Fibroblast of skin of right quadriceps (primary cell): ENCODE data around the gene GNB1L.
"Not testable (repeated sequence)": the region's sequence is repeated elsewhere in the genome, so short reads cannot be mapped to it uniquely, and the experiment has no call there.

Experiments used
- DNase-seq: peaks from one replicate; pipeline ENCODE4 v3.0.0-alpha.2; 2013

The GNB1L gene

DNA sequence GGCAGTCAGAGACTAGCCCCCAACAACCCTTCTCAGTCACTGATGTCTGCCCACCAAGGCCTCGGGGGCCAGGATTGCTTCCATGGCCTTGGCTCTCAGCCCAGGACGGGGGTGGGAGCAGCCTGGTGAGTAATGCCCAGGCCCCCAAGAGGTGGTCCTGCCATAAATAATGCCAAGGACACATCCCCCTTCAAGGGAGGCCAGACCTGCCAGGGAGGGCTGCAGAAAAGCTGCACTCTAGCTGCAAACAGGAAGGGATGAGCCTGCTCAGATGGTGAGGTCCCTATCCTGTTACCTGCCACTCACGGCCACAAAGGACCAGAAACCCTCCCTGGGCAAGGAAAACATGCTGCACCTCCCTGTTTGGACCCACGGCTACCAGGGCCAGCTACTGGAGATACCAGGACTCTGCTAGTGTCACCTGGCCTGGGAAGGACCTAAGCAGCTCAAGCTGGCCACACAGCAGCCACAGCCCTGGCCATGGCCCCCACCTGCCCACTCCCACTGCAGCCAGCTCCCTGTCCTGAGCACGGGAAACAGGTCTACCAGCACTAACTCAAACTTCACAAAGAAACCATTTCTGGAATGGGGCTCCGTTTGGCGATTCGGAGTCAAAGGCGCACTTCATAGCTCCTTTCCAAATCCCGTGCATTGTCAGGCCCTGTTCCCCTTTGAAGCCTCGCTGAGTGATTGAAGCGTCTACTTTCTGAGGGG lies 12.1 kb downstream of the GNB1L start:
- no peak for DNase-seq

DNA sequence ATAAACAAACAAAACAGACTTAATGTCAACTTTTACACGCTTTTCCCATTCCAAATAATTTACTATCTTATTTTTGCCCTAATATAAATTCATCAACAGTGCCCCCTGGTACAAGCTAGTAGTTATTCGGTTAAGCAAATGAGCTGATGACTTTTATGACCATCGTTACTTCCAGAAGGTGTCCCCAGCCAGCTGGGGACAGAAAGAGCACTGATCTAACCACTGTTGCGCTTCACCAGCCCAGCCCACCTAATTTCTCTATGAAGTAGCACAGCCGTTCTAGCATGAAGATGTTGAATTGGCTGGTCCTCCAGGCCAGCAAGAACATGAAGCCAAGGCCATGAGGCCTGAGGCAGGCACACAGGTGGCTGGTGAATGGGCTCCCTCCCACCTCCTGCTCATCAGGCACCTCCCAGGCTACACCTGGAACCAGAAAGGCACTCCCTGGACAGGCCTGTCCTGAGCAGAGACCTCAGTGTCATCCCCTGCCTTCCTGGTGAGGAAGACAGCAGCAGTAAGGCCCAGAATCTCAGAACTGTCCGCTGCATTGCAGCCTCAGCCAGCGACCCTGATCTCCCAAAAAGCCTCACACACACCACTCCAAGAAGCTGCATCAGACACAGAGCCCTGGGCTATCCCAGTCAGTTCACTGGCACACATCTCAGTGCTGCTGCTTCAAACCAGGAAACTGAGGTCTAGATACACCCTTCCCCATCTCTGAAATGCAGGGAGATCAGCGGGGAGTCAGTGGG lies 12.9 kb downstream of the GNB1L start:
- no peak for DNase-seq

DNA sequence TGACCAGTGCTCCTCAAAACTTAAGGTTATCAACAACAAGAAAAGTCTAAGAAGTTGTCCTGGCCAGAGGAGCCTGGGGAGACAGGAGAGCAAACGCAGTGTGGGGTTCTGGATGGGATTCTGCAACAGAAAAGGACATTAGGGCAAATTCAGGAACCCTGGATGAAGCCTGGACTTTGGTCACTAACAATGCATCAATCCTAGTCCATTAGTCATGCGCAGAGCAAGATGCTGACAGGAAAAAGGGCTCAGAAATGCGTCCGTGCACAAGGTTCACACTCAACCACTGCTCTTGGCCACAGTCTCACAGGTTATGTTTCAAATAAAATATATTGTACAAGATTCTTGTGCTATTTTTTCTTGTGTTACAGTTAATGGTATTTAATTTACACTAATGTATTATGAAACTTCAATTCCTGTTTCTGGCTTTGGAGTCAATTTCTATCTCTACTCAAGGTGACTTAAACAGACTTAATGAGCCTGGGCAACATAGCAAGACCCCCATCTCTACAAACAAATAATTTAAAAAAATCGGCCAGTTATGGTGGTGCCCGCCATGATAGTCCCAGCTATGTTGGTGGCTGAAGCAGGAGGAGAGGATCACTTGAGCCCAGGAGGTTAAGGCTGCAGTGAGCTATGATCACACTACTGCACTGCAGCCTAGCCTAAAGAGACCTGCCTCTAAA lies 13.6 kb downstream of the GNB1L start:
- no peak for DNase-seq

DNA sequence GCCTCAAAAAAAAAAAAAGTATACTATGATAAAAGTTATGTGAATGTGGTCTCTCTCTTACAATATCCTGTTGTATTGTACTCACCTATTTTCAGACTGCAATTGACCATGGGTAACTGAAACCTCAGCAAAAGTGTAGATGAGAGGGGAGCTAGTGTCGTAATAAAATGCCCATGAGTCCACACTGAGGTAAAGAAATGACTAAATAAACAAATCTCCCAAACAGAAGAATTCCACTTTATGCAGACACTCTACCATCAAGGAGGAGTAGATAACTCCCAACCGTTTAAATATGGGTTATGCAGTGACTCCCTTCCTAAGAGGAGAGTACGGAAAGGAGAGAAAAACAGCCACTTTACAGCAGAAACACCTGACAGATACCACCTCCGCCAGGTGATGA lies 14.6 kb downstream of the GNB1L start:
- no peak for DNase-seq

DNA sequence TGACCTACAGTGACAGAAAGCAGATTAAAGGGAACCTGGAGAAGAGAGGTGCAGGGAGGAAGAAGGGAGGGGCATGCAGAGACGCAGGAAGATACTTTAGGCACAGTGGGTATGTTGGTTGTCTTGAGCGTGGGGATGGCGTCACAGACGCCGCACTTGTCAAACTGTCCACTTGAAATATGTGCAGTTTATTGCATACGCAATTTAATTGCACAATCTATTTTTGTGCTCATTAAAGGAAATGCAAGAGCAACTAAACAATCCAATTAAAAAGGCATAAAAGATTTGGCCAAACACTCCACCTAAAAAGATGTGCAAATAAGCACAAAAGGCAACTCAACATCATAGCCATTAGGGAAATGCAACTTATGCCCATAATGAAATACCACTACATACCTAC lies 16.8 kb downstream of the GNB1L start:
- DNase-seq = no peak

DNA sequence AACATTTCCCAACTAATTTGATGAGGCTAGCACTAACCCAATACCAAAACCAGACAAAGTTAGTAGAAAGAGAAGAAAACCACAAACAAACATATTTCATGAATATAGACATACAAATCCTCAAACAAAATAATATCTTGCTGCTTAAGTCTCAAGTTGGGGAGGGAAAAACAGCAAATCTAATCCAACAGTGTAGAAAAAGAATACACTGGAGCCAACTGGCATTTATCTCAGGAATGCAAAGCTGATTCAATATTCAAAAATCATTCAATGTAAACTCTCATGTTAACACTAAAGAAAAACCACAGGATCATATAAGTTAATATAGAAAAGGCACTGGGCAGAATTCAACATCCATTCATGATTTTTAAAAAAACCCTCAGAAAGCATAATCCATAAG lies 18.2 kb downstream of the GNB1L start:
- no peak for DNase-seq

DNA sequence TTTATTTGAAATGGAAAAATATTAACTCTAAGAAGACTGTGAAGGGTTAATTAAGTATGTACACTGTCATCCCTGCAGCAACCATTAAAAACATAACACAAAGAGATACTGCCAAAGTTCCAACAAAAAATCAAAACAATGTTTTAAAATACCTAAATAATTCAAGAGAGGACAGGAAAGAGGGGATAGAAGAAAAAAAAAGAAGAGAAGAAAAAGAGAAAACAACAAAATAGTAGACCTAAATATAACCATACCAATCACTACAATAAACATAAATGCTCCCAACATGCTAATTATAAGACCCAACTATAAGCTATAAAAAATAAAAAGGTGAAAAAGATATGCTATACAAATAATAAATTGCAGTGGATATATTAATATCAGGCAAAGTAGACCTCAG lies 20.1 kb downstream of the GNB1L start:
- DNase-seq = no peak

DNA sequence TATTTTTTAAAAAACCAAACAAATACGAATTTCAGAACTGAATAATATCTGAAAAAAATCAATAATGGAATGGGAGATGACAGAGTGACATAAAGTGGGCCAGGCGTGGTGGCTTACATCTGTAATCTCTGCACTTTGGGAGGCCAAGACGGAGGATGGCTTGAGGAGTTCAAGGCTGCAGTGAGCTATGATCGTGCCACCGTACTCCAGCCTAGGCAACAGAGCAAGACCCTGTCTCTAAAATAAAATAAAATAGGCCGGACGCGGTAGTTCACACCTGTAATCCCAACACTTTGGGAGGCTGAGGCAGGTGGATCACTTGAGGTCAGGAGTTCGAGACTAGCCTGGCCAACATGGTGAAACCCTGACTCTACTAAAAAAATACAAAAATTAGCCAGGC lies 21.3 kb downstream of the GNB1L start:
- DNase-seq = not testable (repeated sequence)

DNA sequence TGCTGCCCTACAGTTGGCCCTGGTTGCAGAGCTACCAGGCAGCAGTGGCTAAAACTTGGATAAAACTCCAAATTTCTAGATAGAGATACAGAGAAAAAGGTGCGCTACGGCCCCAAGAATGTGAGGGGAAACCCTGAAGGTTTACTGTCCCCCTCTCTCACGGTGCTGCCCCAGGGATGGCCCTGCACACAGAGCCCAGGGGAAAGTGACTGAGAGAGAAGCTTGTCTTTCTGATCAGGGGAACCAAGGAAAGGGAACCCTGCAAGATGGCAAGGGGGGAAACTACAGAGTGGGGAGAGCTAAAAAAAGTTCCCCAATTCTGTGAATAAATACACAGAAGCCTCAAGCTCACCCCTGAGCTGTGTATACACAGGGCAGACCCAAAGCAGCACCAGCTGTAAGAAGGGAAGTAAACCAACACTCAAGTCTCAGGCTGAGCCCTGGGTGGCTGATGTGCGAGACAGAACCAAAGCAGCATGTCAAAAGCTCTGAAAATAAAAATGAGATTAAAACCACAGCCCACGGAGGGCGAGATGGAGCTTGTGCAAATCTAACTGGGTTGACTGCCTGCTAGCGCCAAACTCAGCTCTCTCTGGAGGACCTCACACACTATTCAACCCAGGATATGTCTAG lies 22.1 kb downstream of the GNB1L start:
- no peak for DNase-seq

DNA sequence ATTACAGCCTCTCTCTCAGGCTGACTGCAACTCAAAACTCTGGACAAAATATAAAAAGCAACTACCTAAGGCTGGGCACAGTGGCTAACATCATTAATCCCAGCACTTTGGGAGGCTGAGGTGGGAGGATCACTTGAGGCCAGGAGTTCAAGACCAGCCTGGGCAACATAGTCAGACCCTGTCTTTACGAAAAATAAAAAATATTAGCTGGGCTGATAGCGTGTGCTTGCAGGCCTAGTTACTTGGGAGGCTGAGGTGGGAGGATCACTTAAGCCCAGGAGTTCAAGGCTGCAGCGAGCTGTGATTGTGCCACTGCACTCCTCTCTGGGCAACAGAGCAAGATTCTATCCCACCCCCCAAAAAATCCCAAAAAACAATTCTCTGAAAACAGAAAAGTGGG lies 22.7 kb downstream of the GNB1L start:
- not testable (repeated sequence) for DNase-seq

DNA sequence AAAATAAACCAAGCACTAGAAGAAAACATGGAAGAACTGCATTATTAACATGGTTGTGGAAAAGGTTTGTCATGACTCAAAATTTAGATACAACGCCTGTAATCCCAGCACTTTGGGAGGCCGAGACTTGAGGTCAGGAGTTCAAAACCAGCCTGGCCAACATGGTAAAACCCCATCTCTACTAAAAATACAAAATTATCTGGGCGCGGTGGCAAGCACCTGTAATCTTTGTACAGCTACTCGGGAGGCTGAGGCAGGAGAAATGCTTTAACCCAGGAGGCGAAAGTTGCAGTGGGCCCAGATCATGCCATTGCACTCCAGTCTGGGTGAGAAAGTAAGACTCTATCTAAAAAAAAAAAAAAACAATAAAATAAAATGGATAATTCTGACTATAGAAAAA lies 23.7 kb downstream of the GNB1L start:
- no peak for DNase-seq

DNA sequence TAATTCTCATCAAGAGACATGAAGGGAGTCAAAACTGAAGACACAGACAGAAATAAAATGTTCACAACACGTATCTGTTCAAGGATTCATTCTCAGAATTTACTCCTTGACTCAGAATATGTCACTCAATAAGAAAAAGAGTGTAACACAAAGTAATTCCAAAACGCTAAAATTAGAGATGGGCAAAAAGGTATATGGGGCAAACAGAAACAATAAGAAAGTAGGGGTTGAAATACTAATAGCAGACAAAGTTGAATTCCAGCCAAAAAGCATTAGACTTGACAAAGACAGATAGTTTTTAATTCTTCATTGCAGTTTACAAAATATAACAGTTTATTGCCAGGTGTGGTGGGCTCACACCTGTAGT lies 26.7 kb downstream of the GNB1L start:
- DNase-seq = no peak

DNA sequence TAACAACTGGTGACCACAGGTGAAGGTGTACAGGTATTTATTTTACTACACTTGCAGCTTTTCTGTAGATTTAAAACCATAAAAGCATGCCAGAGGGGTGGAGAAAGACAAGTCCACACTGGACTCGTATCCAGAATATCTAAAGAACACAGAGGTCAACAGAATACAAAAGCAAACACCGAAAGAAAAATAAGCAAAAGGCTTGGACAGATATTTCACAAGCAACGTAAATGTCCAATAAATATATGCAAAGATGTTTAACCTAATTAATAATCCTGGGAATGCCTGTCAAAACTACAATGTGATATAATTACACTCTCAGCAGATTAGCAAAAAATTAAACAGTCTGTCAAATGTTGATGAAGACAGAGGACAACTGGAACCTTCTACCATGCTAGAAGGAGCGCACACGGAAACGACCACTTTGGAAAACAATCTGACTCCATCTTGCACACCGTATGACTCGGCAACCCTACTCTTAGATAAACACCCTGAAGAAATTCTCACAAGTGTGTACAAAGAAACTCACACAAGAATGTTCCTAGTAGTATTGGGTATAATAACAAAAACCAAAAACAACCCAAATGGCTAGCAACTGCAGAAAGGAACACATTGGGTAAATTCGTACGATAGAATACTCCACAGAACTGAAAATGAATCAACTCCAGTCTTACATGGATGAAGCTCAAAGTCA lies 27.2 kb downstream of the GNB1L start:
- no peak for DNase-seq

DNA sequence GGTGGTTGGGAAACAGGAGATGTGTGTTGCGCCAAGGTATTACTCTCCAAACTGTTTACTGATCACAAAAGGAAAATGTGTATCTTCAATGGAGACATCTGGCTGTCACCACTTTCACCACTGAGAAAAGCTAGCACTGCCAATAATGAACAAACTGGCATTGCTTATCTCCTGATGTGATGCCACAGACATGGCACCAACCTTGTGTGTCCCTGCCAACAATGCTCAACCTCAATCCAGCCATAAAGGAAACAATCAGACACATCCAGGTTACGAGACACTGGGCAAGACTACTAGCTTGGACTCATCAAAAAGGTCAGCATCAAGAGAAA lies 28.1 kb downstream of the GNB1L start:
- no peak for DNase-seq

DNA sequence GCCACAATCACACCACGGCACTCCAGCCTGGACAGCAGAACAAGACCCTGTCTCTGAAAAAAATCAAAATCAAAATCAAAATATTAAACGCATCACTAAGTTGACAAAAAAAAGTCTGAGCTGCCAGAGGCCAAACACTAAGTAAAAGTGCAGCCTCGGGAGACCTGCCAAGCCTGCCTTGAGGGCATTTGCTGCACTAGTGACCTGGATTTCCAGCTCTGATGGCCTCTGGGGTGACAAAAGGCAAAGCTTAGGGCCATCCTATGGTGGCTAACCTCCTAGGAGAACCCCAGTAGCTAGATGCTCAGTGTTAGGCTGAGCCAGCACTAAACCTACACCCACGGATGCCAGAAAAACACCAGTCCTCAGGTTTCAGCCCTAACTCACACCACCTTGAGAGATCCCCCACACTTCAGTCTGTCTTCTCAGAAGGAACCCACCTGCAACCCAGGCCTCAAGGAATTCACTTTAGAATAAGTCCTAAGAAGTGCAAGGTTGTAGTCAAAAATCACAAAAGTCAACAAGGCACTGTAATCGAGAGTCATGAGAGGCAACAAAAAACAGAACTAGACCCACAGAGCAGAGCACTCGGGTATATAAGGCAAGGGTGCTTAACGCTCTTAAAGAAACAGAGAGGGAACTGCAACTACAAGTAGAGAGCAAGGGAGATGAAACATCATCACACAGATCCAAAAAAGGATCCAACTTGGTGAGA lies 28.6 kb downstream of the GNB1L start:
- DNase-seq = no peak

DNA sequence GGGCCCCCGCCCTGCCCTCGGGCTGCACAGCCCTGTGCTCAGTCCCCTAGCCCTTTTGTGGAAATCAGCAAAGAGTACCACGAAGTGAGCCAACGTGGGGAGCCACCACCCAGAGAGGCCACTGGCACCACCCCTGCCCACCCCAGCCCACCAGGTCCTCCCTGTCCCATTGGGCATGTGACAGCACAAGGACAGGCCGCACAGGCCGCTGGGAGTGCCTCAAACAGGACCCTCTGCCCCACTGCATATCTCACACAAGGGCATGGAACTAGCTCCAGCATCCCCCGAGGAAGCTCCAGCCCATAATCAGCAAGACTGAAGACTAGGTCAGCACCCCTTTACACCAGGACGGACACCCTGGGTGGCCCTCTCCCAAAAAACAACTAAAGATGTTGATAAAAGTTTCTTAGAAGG lies 29.7 kb downstream of the GNB1L start:
- no peak for DNase-seq

DNA sequence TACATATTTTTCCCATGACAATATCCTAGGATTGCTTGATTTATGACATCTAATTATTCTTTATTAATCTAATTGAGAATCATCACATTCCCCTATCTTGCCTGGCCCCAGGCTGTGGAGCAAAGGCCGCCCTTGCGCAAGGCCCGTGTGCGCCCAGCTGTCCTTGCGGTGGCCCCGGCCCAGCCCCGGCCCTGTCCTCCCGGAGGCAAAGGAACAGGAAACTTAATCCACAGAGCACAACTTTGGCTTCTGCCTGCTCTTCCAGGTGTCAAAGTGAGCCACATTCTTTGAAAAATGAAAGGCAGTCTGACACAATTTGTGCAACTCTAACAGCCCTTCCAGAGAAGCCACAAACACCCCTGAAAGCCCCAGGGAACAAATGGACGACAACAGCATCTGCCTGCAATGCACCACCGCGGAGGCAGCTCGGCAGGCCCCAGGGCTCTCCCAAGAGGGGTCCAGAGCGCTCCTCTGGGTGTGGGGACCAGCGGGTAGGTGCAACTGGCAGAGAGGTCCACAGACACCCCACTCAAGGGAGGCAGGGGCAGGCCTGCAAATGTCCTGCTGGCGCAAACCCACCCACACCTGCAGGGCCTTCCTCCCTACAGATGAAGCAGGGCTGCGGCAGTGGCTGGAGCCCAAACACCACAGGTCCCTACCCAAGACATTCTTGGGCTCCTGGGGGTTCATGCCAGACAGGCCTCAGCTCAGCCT lies 30.3 kb downstream of the GNB1L start:
- no peak for DNase-seq

DNA sequence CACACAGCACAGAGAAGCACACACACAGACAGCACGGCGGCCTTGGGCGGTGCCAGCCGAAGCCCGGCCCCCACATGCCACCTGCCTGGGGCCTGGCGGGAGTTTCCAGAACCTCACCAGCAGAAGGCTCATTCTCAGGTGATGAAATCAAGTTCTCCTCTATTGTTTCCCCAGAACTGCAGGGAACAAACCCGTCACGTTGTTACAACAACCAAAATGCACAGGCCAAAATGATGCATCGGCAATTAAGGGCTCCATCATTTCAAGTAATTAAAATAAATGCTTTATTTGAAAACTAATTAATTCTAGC lies 30.8 kb downstream of the GNB1L start:
- no peak for DNase-seq

DNA sequence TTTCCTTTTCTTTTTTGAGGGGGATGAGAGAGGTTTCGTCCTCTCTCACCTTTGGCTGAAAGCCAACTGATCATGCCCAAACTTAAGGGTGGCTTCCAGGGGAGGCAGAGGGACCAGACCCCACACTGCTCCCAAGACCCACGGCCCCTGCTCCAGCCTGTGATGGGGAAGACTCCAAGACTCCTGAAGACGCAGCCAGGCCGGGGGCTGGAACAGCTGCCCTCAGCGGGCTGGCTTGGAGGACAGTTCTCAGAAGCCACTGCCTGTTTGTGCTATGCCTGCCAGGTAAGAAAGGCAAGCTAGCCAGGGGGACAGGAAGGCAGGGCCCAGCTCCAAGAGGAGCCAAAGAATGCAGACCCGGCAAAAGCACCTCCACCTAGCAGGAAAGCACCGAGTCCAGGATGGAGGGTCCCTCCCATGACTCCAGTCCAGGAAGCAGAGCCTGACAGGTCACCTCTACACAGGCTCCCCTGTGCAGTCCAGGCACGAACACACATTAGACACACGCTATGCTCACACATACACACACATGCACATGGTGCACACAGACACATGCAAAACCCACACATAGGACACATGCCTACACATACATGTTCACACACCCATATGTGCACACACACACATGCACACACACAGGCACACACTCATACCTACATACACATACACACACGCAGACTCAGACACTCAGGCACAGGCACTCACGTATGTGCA lies 31.3 kb downstream of the GNB1L start:
- no peak for DNase-seq

DNA sequence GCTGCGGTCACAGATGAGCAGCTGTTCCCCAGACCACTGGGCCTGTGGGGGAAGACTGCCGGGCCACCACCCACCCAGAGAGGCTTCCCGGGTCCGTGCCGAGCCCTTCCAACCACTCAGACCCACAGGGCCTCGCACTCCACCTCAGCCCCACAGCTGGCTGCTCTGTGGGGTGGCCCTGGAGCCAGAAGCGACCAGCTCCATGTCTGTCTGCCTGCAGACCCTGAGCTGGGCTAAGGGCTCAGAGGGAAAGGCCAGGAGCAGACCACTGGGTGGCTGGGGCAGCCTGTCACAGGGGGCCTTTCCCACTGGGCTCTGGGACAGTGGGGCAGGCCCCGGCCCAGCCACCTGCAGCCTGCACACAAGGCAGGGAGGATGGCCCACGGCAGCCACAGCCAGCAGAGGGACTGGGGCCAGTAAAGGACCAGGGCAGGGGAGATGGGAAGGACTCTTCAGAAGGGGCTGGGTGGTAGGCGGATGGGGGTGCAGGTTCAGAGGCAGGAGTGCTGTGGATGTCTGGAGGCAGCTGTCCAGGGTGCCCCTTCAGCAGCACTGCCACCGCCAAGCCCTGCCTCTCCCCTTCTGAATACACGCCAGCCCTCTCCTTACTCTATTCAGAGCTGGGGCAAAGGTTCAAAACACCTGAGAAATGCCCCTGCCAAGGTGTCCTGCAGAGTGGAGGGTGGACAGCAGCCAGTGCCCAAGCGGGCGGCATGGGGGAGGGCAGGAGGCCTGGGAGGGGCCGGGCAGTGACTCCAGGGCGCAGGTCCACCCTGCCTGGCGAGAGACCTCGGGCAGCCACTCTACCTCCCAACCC lies 32.2 kb downstream of the GNB1L start:
- DNase-seq = no peak
